Upper lobe of left lung (tissue), 6 donors: ENCODE measurements around the gene EXOC3L4. TPM values are rescaled to one million over a fixed set of nuclear protein-coding genes. Genes with fewer than 3 reads are reported as not detected.
A peak's percentile ranks its signal among the peaks of the same experiment; 100 is the strongest.

ENCODE experiments used
- ATAC-seq, 2 donors: fragments of 200-7000 bp; cut with Tn5 transposase; one replicate each; pipeline ENCODE4 v1.9.1; 2022; ENCODE audit warnings: mild to moderate bottlenecking in 2 of 2, moderate library complexity in 2 of 2; ENCODE audit not compliant: low FRiP score in 2 of 2
- DNase-seq, 2 donors: peaks; one replicate each; pipeline ENCODE4 v3.0.0-alpha.2; 2019 to 2020
- H3K27ac ChIP-seq, 4 donors: fragments of 200-600 bp; sonication (generic); one replicate each; pipeline ENCODE4 v1.5.1; 2016 to 2019
- H3K27me3 ChIP-seq, 4 donors: fragments of 200-600 bp; sonication (generic); one replicate each; pipeline ENCODE4 v1.5.1; 2017 to 2019
- H3K36me3 ChIP-seq, 4 donors: fragments of 200-600 bp; sonication (generic); one replicate each; pipeline ENCODE4 v1.5.1; 2016 to 2019
- H3K4me1 ChIP-seq, 4 donors: fragments of 200-600 bp; sonication (generic); one replicate each; pipeline ENCODE4 v1.5.1; 2018 to 2019
- H3K4me3 ChIP-seq, 4 donors: fragments of 200-600 bp; sonication (generic); one replicate each; pipeline ENCODE4 v1.5.1; 2017 to 2019; ENCODE audit warnings: mild to moderate bottlenecking in 2 of 4, moderate library complexity in 1 of 4
- H3K9me3 ChIP-seq, 4 donors: fragments of 200-600 bp; sonication (generic); one replicate each; pipeline ENCODE4 v1.5.1; 2018 to 2019
- EP300 ChIP-seq, 4 donors: sonication (generic); formaldehyde crosslinking; IDR thresholded peaks; one replicate each; pipeline ENCODE4 v1.5.1; 2017; ENCODE audit warnings: antibody characterized with exemption in 4 of 4, control low read depth in 2 of 4
- POLR2A ChIP-seq, 4 donors: fragments of 450-650 bp; IDR thresholded peaks; one replicate each; pipeline ENCODE4 v1.5.1; 2016 to 2017; ENCODE audit warnings: antibody characterized with exemption in 4 of 4, mild to moderate bottlenecking in 2 of 4
- POLR2AphosphoS5 ChIP-seq, 2 donors: sonication (generic); formaldehyde crosslinking; IDR thresholded peaks; one replicate each; pipeline ENCODE4 v1.5.1; 2017; ENCODE audit warnings: antibody characterized with exemption in 2 of 2
- WGBS, 2 donors: methylation state at CpG; one replicate each; pipeline ENCODE4 v1.1.5; 2017 to 2018; 5-methylcytosine and 5-hydroxymethylcytosine counted together
- total RNA-seq, 6 donors: library from RNA; depleted of rRNA in 4 of 6; stranded (reverse); fragments of >200 nt in 4 of 6; gene quantifications; one replicate each; pipeline versions ENCODE4 v1.1.0 to v1.2.1, GENCODE V29; 2016 to 2021
- TF ChIP-seq, protein P1 (sequence below), 6 experiments: fragments of 450-650 bp in 4 of 6; fragments of 200-600 bp in 2 of 6; sonication (generic) in 2 of 6; IDR thresholded peaks; one replicate each; pipeline ENCODE4 v1.5.1; 2016 to 2019; ENCODE audit warnings: antibody characterized with exemption in 6 of 6
- donor health status: DM: no; HTN: no; CAD: no; lungs with moderate emphysema.
- donor health status: DM: no; HTN: yes; CAD: no; lungs with severe emphysema.

EXOC3L4 gene
- total RNA-seq, 6 donors from 2014 or later: 0.30 to 7.6 (median 2.9) TPM

DNA sequence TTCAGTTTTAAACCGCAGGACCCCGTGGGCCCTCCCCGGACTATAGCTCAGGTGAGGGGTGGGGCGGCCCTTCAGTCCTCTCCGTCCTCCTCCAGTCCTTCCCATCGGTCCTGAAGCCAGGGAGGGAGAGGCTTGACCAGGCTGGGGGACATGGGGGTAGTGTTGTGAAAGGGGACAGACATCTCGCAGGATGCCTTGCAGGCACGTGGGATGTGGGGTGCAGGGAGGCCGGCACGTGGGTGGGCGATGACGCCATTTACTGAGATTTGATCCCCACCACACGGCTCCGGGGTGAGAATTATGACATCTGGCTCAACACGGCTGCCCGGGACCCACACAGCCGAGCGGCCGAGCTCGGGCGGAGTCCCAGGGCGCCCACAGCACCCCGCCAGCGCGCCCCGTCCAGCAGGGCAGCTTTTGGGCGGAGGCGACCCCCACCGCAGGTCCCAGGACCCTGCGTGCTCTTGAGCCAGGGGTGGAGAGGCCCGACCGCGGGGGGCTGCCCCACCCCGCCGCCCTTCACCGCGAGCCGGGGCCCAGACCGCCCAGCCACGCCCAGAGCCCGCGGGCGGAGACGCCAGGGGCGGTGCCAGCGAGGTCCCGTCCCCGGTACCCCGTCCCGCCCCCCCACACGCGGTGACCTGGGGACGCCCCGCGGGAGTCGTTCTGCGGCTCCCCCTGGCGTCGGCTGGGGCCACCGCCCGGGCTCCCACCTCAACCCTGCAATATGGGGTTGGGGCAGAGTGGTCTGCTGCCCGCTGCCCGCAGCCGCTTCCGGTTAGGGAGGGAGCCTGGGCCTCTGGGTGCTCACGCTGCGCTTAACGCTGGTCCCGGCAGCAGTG lies 3.3 kb upstream of the EXOC3L4 start:
- ATAC-seq (peak; percentile 41 to 79), DNase-seq (peak; percentile 74 to 94)
- no peaks in the 10 kb centered on the region for H3K36me3 ChIP-seq
- peak overlapping the region in 2 of 4 donors; percentile 18 to 45 for H3K27ac ChIP-seq
- TF ChIP-seq, protein P1, sequence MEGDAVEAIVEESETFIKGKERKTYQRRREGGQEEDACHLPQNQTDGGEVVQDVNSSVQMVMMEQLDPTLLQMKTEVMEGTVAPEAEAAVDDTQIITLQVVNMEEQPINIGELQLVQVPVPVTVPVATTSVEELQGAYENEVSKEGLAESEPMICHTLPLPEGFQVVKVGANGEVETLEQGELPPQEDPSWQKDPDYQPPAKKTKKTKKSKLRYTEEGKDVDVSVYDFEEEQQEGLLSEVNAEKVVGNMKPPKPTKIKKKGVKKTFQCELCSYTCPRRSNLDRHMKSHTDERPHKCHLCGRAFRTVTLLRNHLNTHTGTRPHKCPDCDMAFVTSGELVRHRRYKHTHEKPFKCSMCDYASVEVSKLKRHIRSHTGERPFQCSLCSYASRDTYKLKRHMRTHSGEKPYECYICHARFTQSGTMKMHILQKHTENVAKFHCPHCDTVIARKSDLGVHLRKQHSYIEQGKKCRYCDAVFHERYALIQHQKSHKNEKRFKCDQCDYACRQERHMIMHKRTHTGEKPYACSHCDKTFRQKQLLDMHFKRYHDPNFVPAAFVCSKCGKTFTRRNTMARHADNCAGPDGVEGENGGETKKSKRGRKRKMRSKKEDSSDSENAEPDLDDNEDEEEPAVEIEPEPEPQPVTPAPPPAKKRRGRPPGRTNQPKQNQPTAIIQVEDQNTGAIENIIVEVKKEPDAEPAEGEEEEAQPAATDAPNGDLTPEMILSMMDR (IDR thresholded peaks at IDR 0.05): peak; percentile 55 to 78 (median 64)
- TF ChIP-seq POLR2AphosphoS5 (IDR thresholded peaks at IDR 0.05): no peak
- WGBS, 2 donors: 25 to 53% methylated on average over 6 to 16 of the region's 69 CpGs
- peaks cover 11 to 29% (median 19%) of the 10 kb centered on the region in 4 donors for H3K4me1 ChIP-seq
- H3K27me3 ChIP-seq: no peaks in the 10 kb centered on the region
- peak overlapping the region in 3 of 4 donors; percentile 44 to 58 (median 53) for H3K4me3 ChIP-seq
- H3K9me3 ChIP-seq: no peaks in the 10 kb centered on the region

DNA sequence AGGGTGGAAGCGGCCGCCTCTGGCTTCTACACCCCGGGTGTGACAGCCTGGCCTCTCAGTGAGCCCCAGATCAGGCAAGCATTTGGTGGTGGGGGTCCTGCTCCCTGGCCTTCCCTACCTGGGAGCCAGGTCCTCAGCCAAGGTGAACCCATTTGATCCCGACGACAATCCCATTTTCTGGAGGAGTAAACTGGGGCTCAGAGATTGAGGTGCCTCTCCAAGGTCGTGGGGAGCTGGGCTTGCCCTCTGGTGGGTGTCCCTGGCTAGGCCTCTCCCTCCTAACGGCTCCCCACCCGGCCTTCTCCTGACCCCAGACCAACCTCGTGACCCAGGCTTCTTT lies 2.7 kb upstream of the EXOC3L4 start:
- no peak for ATAC-seq
- no peaks in the 10 kb centered on the region for H3K36me3 ChIP-seq

DNA sequence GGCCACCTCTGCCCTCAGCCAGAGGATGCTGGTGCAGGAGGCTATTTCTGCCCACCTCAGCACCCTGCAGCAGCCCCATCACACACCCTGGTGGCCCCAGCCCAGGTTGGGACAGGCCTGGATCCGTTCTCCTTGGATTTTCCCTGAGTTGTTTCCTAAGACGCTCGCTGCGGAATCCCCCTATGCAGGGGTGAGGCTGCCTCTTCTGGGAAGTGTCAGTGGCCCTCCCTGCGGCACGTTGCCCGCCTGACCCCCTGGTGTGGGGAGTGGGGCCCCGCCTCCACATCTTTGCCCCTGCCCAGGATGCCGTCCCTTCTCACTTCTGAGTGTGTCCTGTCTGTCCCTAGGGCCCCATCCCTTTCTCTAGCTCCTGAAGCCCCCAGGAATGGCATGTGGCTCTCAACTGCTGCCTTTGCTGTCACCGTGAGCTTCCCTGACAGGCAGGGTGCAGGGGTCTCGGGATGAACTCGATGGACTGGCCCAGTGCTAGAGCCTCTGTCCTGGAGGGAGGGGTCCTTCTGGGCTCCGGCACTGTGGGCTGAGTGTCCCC lies 594 bp upstream of the EXOC3L4 start:
- peak overlapping the region in 2 of 4 donors; percentile 13 to 33 for H3K4me3 ChIP-seq
- WGBS, 2 donors: 75 to 76% methylated on average over 12 of the region's 13 CpGs
- DNase-seq (peak in 1 of 2 donors; percentile 58), ATAC-seq (no peak)
- H3K27ac ChIP-seq: peak overlapping the region; percentile 47 to 70 (median 66)
- no peaks in the 10 kb centered on the region for H3K27me3 ChIP-seq
- TF ChIP-seq POLR2A (IDR thresholded peaks at IDR 0.05): no peak
- TF ChIP-seq POLR2AphosphoS5 (IDR thresholded peaks at IDR 0.05): no peak
- no peak for TF ChIP-seq EP300 (IDR thresholded peaks at IDR 0.05)
- TF ChIP-seq, protein P1 (IDR thresholded peaks at IDR 0.05): no peak
- H3K36me3 ChIP-seq: no peaks in the 10 kb centered on the region
- H3K9me3 ChIP-seq: no peaks in the 10 kb centered on the region
- peaks cover 11 to 29% (median 19%) of the 10 kb centered on the region in 4 donors for H3K4me1 ChIP-seq

More for the DNA sequence above, 2.7 kb upstream of the EXOC3L4 start:
- no peaks in the 10 kb centered on the region for H3K27me3 ChIP-seq
- no peak for TF ChIP-seq EP300 (IDR thresholded peaks at IDR 0.05)
- TF ChIP-seq POLR2A (IDR thresholded peaks at IDR 0.05): no peak
- TF ChIP-seq, protein P1 (IDR thresholded peaks at IDR 0.05): no peak
- H3K9me3 ChIP-seq: no peaks in the 10 kb centered on the region
- peak overlapping the region in 3 of 4 donors; percentile 44 to 58 (median 53) for H3K4me3 ChIP-seq
- WGBS, 2 donors: 52 to 65% methylated on average over 6 to 8 of the region's 9 CpGs
- H3K27ac ChIP-seq: peak overlapping the region in 2 of 4 donors; percentile 18 to 45
- H3K4me1 ChIP-seq: peaks cover 11 to 29% (median 19%) of the 10 kb centered on the region in 4 donors
- no peak for DNase-seq

DNA sequence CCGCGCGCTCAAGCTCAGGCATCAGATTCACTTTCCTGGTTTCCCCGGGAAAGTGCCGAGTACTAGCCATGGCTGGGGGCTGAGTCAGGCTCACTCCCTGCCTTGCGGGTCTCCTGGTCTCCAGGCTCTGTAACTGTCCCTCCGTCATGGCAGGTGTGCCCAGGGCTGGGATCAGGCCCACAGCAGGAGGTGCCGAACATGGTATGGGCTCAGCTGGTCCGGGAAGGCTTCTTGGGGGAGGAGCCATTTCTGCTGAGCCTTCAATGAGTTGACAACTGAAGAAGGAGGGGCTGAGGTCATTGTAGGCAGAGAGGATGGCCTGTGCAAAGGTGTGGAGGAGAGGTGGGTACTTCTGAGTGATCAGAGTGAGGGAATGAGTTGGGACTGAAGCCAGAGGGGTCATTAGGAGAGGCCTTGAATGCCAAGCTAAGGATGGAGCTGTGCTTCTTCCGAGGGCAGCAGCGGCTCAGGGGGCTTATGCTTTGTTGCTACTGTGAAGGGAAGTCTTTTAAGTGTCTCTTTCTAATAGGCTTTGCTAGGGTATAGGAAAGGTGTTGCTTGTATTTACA lies 769 bp downstream of the EXOC3L4 start:
- peaks cover 11 to 27% (median 19%) of the 10 kb centered on the region in 4 donors for H3K4me1 ChIP-seq
- H3K9me3 ChIP-seq: no peaks in the 10 kb centered on the region
- H3K27me3 ChIP-seq: no peaks in the 10 kb centered on the region
- DNase-seq: no peak
- 92% methylated on average over 7 to 11 of the region's 11 CpGs for WGBS, 2 donors
- no peaks in the 10 kb centered on the region for H3K36me3 ChIP-seq
- no peak overlapping the region for H3K4me3 ChIP-seq
- H3K27ac ChIP-seq: peak overlapping the region in 2 of 4 donors; percentile 64 to 70
- no peak for TF ChIP-seq EP300 (IDR thresholded peaks at IDR 0.05)
- TF ChIP-seq, protein P1 (IDR thresholded peaks at IDR 0.05): no peak
- ATAC-seq: no peak
